IMR-90 (cell line): ENCODE results near the gene PTPRN2. TPM values are rescaled to one million over a fixed set of nuclear protein-coding genes. Genes with fewer than 3 reads are reported as not detected.

Source experiments
- ATAC-seq: fragments of 200-7000 bp; cut with Tn5 transposase; 2 replicates; pipeline ENCODE4 v1.9.1; 2020; ENCODE audit warnings: low read depth, mild to moderate bottlenecking, moderate library complexity
- BruUV-seq: library from RNA; stranded (reverse); fragments of 400-500 nt; replicated peaks from 2 replicates; lab custom pipeline; 2021; lab: Mats Ljungman, UMichigan
- CTCF ChIA-PET: fragments of 300-600 bp; formaldehyde crosslinking; extraction: SDS; loops from one replicate; lab custom pipeline; 2021; ENCODE audit warnings: antibody characterized with exemption; lab: Yijun Ruan, JAX
- POLR2A ChIA-PET: fragments of 300-600 bp; sonication (Branson Sonifier 250); formaldehyde crosslinking; loops from one replicate; lab custom pipeline; 2022; ENCODE audit warnings: antibody characterized with exemption; ENCODE audit not compliant: unreplicated experiment; lab: Charles Lee
- DNase-seq: peaks from one replicate; pipeline ENCODE4 v3.0.0; 2013
- H2AFZ ChIP-seq: replicated peaks from 2 replicates; pipeline ENCODE3; 2013; ENCODE audit warnings: low read length, mild to moderate bottlenecking; ENCODE audit not compliant: poor library complexity
- H2AK5ac ChIP-seq: 2 replicates; pipeline ENCODE4 v1.6.1; 2013; ENCODE audit warnings: low read depth, low read length, inconsistent platforms
- H2AK9ac ChIP-seq: replicated peaks from 2 replicates; pipeline ENCODE3; 2013; ENCODE audit warnings: mild to moderate bottlenecking, low read depth, low read length, moderate library complexity; ENCODE audit not compliant: poor library complexity
- H2BK120ac ChIP-seq: 2 replicates; pipeline ENCODE4 v1.6.1; 2013; ENCODE audit warnings: low read depth, low read length, inconsistent platforms
- H2BK15ac ChIP-seq: 3 replicates; pipeline ENCODE4 v1.6.1; 2013; ENCODE audit warnings: low read depth, low read length, inconsistent platforms
- H2BK20ac ChIP-seq: 2 replicates; pipeline ENCODE4 v1.6.1; 2013; ENCODE audit warnings: low read depth, mild to moderate bottlenecking, inconsistent platforms, low read length, moderate library complexity
- H2BK5ac ChIP-seq: 2 replicates; pipeline ENCODE4 v1.6.1; 2013; ENCODE audit warnings: mild to moderate bottlenecking, low read depth, low read length, inconsistent platforms; ENCODE audit not compliant: poor library complexity, severe bottlenecking
- H3K14ac ChIP-seq: replicated peaks from 2 replicates; pipeline ENCODE4 v1.6.1; 2013; ENCODE audit warnings: low read depth, low read length, inconsistent platforms
- H3K18ac ChIP-seq: 2 replicates; pipeline ENCODE4 v1.6.1; 2013; ENCODE audit warnings: low read depth, low read length, control low read depth
- H3K23ac ChIP-seq: 2 replicates; pipeline ENCODE4 v1.6.1; 2013; ENCODE audit warnings: low read depth, low read length, inconsistent platforms
- H3K27ac ChIP-seq: 2 replicates; pipeline ENCODE4 v1.5.1; 2013; ENCODE audit warnings: mild to moderate bottlenecking, control low read depth, low read length; ENCODE audit not compliant: insufficient read depth
- H3K27me3 ChIP-seq: 2 replicates; pipeline ENCODE4 v1.6.1; 2013; ENCODE audit warnings: low read length; ENCODE audit not compliant: control insufficient read depth, insufficient read depth
- H3K36me3 ChIP-seq: 2 replicates; pipeline ENCODE4 v1.6.1; 2013; ENCODE audit warnings: low read length, mixed read lengths; ENCODE audit not compliant: control insufficient read depth, insufficient read depth
- H3K4ac ChIP-seq: 2 replicates; pipeline ENCODE4 v1.6.1; 2013; ENCODE audit warnings: low read depth, low read length, inconsistent platforms
- H3K4me1 ChIP-seq: 2 replicates; pipeline ENCODE4 v1.6.1; 2013; ENCODE audit warnings: low read length, mixed read lengths; ENCODE audit not compliant: control insufficient read depth, insufficient read depth
- H3K4me2 ChIP-seq: 2 replicates; pipeline ENCODE4 v1.6.1; 2013; ENCODE audit warnings: low read depth, mild to moderate bottlenecking, control low read depth, low read length, moderate library complexity
- H3K4me3 ChIP-seq: 2 replicates; pipeline ENCODE4 v1.5.1; 2013; ENCODE audit warnings: low read depth, mild to moderate bottlenecking, control low read depth, low read length, moderate library complexity; ENCODE audit not compliant: insufficient read depth
- H3K56ac ChIP-seq: 2 replicates; pipeline ENCODE4 v1.6.1; 2013; ENCODE audit warnings: low read length, inconsistent platforms; ENCODE audit not compliant: insufficient read depth; ENCODE audit errors: extremely low read depth
- H3K79me1 ChIP-seq, 2 experiments: 2 replicates each; pipeline ENCODE4 v1.6.1; 2013; ENCODE audit warnings: low read length in 2 of 2, inconsistent platforms in 1 of 2, low read depth in 1 of 2
- H3K9ac ChIP-seq: 2 replicates; pipeline ENCODE4 v1.6.1; 2013; ENCODE audit warnings: low read depth, low read length, control low read depth
- H3K9me1 ChIP-seq: 2 replicates; pipeline ENCODE4 v1.6.1; 2013; ENCODE audit warnings: low read length, inconsistent platforms; ENCODE audit not compliant: insufficient read depth
- H3K9me3 ChIP-seq: 2 replicates; pipeline ENCODE4 v1.6.1; 2013; ENCODE audit warnings: low read length; ENCODE audit not compliant: control insufficient read depth, insufficient read depth
- H4K20me1 ChIP-seq: 2 replicates; pipeline ENCODE4 v1.6.1; 2013; ENCODE audit warnings: low read length, inconsistent platforms; ENCODE audit not compliant: insufficient read depth
- H4K5ac ChIP-seq: 2 replicates; pipeline ENCODE4 v1.6.1; 2013; ENCODE audit warnings: mild to moderate bottlenecking, low read depth, low read length, control low read depth
- H4K8ac ChIP-seq, 2 experiments: 2 replicates each; pipeline ENCODE4 v1.6.1; 2013; ENCODE audit warnings: low read depth in 2 of 2, low read length in 2 of 2, control low read depth in 1 of 2, inconsistent platforms in 1 of 2
- H4K91ac ChIP-seq: 2 replicates; pipeline ENCODE4 v1.6.1; 2013; ENCODE audit warnings: low read depth, low read length, inconsistent platforms; ENCODE audit not compliant: insufficient read depth
- CTCF ChIP-seq: conservative IDR thresholded peaks from 2 replicates; pipeline ENCODE4 v1.5.1; 2012; ENCODE audit warnings: mild to moderate bottlenecking, low read depth, low read length, improper control_type of control experiment
- FOS ChIP-seq: fragments of 150-350 bp; IDR thresholded peaks from 2 replicates; pipeline ENCODE4 v1.6.1; 2016; ENCODE audit warnings: low read depth, low read length
- MXI1 ChIP-seq: IDR thresholded peaks from 2 replicates; pipeline ENCODE4 v1.6.1; 2012; ENCODE audit warnings: low read depth, mild to moderate bottlenecking, low read length, moderate library complexity, borderline replicate concordance
- RAD21 ChIP-seq: IDR thresholded peaks from 2 replicates; pipeline ENCODE4 v1.6.1; 2012; ENCODE audit warnings: low read length, improper control_type of control experiment
- RFX5 ChIP-seq: IDR thresholded peaks from 2 replicates; pipeline ENCODE4 v1.8.0; 2012; ENCODE audit warnings: low read depth, mild to moderate bottlenecking, low read length, moderate library complexity
- USF2 ChIP-seq: fragments of 150-350 bp; IDR thresholded peaks from 2 replicates; pipeline ENCODE4 v1.6.1; 2017; ENCODE audit warnings: mild to moderate bottlenecking, antibody characterized with exemption, low read length, low read depth
- WGBS, 2 experiments: methylation state at CpG; one replicate each; pipeline versions ENCODE4 v1.1.5 to v1.1.7; 2013; ENCODE audit warnings: missing lambda C conversion rate in 2 of 2; ENCODE audit not compliant: insufficient read length in 1 of 2; ENCODE audit errors: extremely low coverage in 2 of 2; 5-methylcytosine and 5-hydroxymethylcytosine counted together
- dilution Hi-C: fragments of 300-500 bp; cut with HindIII; formaldehyde crosslinking; loops from one replicate; pipeline ENCODE4 v1.14.3; 2018; ENCODE audit warnings: low sequenced_read_pairs; ENCODE audit not compliant: unreplicated experiment
- in situ Hi-C: fragments of 300-500 bp; cut with MboI; formaldehyde crosslinking; loops from 3 replicates; pipeline ENCODE4 v1.14.3; 2019; ENCODE audit warnings: low sequenced_read_pairs, inconsistent platforms, mixed read lengths
- intact Hi-C: fragments of 100-400 bp; cut with micrococcal nuclease; formaldehyde crosslinking; loops from 2 replicates; pipeline ENCODE4 v1.10.0; 2022
- polyA plus RNA-seq, 3 experiments: library from polyadenylated mRNA; depleted of rRNA; stranded (reverse); fragments of >200 nt; gene quantifications; 2 replicates each; pipeline ENCODE4 v1.2.3, GENCODE V29; 2012; ENCODE audit warnings: low replicate concordance in 1 of 3
- total RNA-seq: library from RNA; depleted of rRNA; stranded (reverse); fragments of >200 nt; gene quantifications from 2 replicates; pipeline ENCODE4 v1.2.3, GENCODE V29; 2012

Gene PTPRN2
- total and polyA plus RNA-seq, 2 of the 4 experiments (the other 2 are of a cell fraction): 0.03 TPM; not detected in 1

- H3K4ac ChIP-seq: no peak overlapping the region
- H3K18ac ChIP-seq: no peak overlapping the region
- WGBS, 2 experiments: 100% methylated on average over 1 of the region's 1 CpG; no CpG with 5 or more reads in 1 of the 2 experiments
- no peaks in the 10 kb centered on the region for H3K36me3 ChIP-seq
- peaks cover 16% of the 10 kb centered on the region for H3K27me3 ChIP-seq
- H3K9me3 ChIP-seq: peaks cover 2% of the 10 kb centered on the region; the same call in 1 of the 2 replicates
- CTCF ChIA-PET: no interaction called here
- no peak overlapping the region for H3K56ac ChIP-seq
- no peak overlapping the region for H3K14ac ChIP-seq
- no peak overlapping the region for H3K27ac ChIP-seq
- dilution Hi-C loops (no loop called here), intact Hi-C loops (no loop called here), in situ Hi-C loops (no loop called here)
- no peak overlapping the region for H4K8ac ChIP-seq
- no peak overlapping the region for H3K4me2 ChIP-seq
- no peak overlapping the region for H2BK20ac ChIP-seq
- H2AFZ ChIP-seq: no peak overlapping the region
- H4K20me1 ChIP-seq: no peaks in the 10 kb centered on the region
- H3K9me1 ChIP-seq: no peaks in the 10 kb centered on the region
- H2AK9ac ChIP-seq: no peak overlapping the region
- no peak overlapping the region for H3K4me3 ChIP-seq
- H2BK15ac ChIP-seq: no peak overlapping the region
- H2BK5ac ChIP-seq: no peak overlapping the region
- no peak overlapping the region for H3K9ac ChIP-seq
- DNase-seq (no peak), ATAC-seq (no peak)
- POLR2A ChIA-PET: no interaction called here
- no peak overlapping the region for H3K23ac ChIP-seq
- H2BK120ac ChIP-seq: no peak overlapping the region
- H4K5ac ChIP-seq: no peak overlapping the region
- no peak overlapping the region for H4K91ac ChIP-seq
- BruUV-seq: no TSS peak
- no peak for TF ChIP-seq RAD21
- TF ChIP-seq MXI1: no peak
- TF ChIP-seq USF2: no peak
- TF ChIP-seq RFX5: no peak
- TF ChIP-seq CTCF: no peak
- TF ChIP-seq FOS: no peak
- H3K79me1 ChIP-seq: no peaks in the 10 kb centered on the region
- H2AK5ac ChIP-seq: no peak overlapping the region
- H3K4me1 ChIP-seq: no peaks in the 10 kb centered on the region
These were observed 4.9 kb upstream of the PTPRN2 start for GRCh38 chr7:158592541-158592940.
